ENCODE measurements around the gene COL13A1. TPM values are rescaled to one million over a fixed set of nuclear protein-coding genes. Genes with fewer than 3 reads are reported as not detected.

Gene COL13A1
- total RNA-seq, 2 donors from 2014 or later: not detected

DNA sequence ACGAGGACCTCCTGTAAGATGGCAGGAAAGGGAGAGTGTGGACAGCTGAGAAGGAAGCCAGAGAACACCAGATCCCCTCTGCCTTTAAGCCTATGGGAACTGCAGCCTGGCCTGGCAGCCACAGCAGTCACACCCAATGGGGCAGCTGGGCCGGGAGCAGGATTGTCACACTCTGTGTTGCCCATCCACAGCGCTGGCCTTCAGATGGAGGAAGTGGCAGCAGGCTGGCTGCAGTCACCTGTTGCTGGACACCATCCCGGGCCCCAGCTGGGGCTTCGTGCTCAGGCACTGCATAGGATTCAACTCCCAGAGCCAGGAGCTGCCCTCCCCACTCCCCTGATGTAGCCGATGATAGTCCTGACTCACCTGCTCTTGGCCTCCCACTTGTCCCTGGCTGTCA, 114.4 kb downstream of the COL13A1 start:
- H3K4me3 Mint-ChIP-seq: no peak overlapping the region
- no peaks in the 10 kb centered on the region for H3K4me1 Mint-ChIP-seq (ENCODE audit: low read depth in 2 of 2)
- ATAC-seq (no peak), DNase-seq (ENCODE audit: low spot score) (no peak)
- H3K9me3 Mint-ChIP-seq: no peaks in the 10 kb centered on the region
- H3K36me3 Mint-ChIP-seq: no peaks in the 10 kb centered on the region
- H3K27me3 Mint-ChIP-seq: peaks cover 0 to 3% of the 10 kb centered on the region in 2 donors
- H3K27ac Mint-ChIP-seq: no peak overlapping the region

DNA sequence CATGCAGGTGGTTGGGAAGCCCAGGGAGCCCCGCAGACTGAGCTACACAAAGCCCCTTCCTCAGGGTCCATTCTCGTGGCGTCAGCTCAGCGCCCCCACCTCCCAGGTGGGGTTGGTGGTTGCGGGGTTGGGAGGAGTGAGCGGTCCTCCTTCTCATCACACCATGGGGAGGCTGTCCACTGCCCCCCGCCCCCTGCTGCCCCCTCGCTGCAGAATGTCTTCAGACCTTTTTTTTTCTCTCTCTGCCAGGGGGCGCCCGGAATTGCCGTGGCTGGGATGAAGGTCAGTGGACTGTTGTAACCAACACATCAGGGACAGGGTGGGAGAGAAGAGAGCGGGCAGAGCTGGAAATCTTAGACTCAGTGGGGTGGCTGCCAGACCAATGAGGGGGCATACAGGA, 116.3 kb downstream of the COL13A1 start:
- ATAC-seq: no peak
- peaks cover 0 to 3% of the 10 kb centered on the region in 2 donors for H3K27me3 Mint-ChIP-seq

GRCh38 chr10:69919250-69919649, 117.5 kb downstream of the COL13A1 start:
- ATAC-seq: no peak
- no peak overlapping the region for H3K4me3 Mint-ChIP-seq
- H3K27me3 Mint-ChIP-seq: peaks cover 0 to 3% of the 10 kb centered on the region in 2 donors
- no peaks in the 10 kb centered on the region for H3K36me3 Mint-ChIP-seq
- H3K27ac Mint-ChIP-seq: no peak overlapping the region
- no peak for DNase-seq (ENCODE audit: low spot score)
- H3K4me1 Mint-ChIP-seq (ENCODE audit: low read depth in 2 of 2): no peaks in the 10 kb centered on the region
- H3K9me3 Mint-ChIP-seq: no peaks in the 10 kb centered on the region

More for the DNA sequence above, 116.3 kb downstream of the COL13A1 start:
- no peak overlapping the region for H3K4me3 Mint-ChIP-seq
- no peaks in the 10 kb centered on the region for H3K36me3 Mint-ChIP-seq
- H3K9me3 Mint-ChIP-seq: no peaks in the 10 kb centered on the region
- H3K4me1 Mint-ChIP-seq (ENCODE audit: low read depth in 2 of 2): no peaks in the 10 kb centered on the region
- no peak for DNase-seq (ENCODE audit: low spot score)
- no peak overlapping the region for H3K27ac Mint-ChIP-seq

DNA sequence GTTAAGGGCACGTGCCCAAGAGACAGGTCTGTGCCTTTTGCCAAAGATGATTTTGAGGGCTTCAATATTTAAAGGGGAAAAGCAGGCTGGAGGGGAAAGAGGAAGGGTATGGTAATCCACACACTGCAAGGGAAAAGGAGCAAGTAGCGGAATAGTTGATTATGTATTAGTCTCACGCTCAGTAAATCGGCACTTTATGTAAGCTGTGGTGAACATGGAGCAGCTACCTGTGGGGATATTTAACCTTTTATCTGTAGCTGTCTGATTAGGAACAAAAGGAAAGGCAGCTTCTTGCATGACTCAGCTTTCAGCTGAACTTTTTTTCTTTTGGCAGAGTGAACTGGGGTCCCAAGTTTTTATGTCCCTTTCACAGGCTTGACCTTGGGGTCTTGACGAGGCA, 123.4 kb downstream of the COL13A1 start:
- Mint-ChIP-seq H3K4me3 (no peak overlapping the region), H3K27ac (no peak overlapping the region), H3K27me3 (peaks cover 7 to 14% of the 10 kb centered on the region in 2 donors), H3K36me3 (no peaks in the 10 kb centered on the region), H3K9me3 (no peaks in the 10 kb centered on the region), H3K4me1 (ENCODE audit: low read depth in 2 of 2) (no peaks in the 10 kb centered on the region)
- no peak for DNase-seq (ENCODE audit: low spot score)
- no peak for ATAC-seq

DNA sequence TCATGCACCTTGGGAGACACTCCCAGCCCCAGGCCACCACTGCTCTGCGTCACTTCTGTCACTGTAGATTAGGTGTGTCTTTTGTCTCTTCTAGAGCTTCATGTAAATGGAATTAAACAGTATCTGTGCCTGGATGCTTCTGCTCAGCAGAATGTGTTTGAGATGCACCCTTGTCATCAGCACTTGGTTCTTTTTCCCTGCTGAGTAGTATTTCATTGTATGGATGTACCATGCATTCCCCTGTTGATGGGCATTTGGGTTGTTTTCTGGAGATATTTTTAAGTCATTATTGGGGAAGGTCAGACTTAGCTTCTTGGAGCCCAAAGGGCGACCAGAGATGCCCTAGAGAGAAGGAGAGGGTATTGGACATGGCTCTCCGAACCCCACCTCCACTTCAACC, 126.6 kb downstream of the COL13A1 start:
- H3K4me3 Mint-ChIP-seq: no peak overlapping the region
- DNase-seq (ENCODE audit: low spot score) (no peak), ATAC-seq (no peak)
- no peaks in the 10 kb centered on the region for H3K9me3 Mint-ChIP-seq
- H3K36me3 Mint-ChIP-seq: no peaks in the 10 kb centered on the region
- no peaks in the 10 kb centered on the region for H3K4me1 Mint-ChIP-seq (ENCODE audit: low read depth in 2 of 2)
- H3K27me3 Mint-ChIP-seq: peaks cover 9 to 18% of the 10 kb centered on the region in 2 donors
- no peak overlapping the region for H3K27ac Mint-ChIP-seq

GRCh38 chr10:69929575-69929974, 127.9 kb downstream of the COL13A1 start:
- no peak for DNase-seq (ENCODE audit: low spot score)
- no peak for ATAC-seq
- Mint-ChIP-seq H3K27ac (no peak overlapping the region), H3K36me3 (no peaks in the 10 kb centered on the region), H3K9me3 (no peaks in the 10 kb centered on the region), H3K4me3 (no peak overlapping the region), H3K4me1 (ENCODE audit: low read depth in 2 of 2) (no peaks in the 10 kb centered on the region), H3K27me3 (peaks cover 9 to 18% of the 10 kb centered on the region in 2 donors)

- no peak for ATAC-seq
- Mint-ChIP-seq H3K4me3 (no peak overlapping the region), H3K27me3 (peaks cover 4 to 5% of the 10 kb centered on the region in 2 donors), H3K9me3 (no peaks in the 10 kb centered on the region), H3K36me3 (no peaks in the 10 kb centered on the region), H3K27ac (no peak overlapping the region), H3K4me1 (ENCODE audit: low read depth in 2 of 2) (no peaks in the 10 kb centered on the region)
- DNase-seq (ENCODE audit: low spot score): no peak
Observed at GRCh38 chr10:69934768-69935167, 133.1 kb downstream of the COL13A1 start.

DNA sequence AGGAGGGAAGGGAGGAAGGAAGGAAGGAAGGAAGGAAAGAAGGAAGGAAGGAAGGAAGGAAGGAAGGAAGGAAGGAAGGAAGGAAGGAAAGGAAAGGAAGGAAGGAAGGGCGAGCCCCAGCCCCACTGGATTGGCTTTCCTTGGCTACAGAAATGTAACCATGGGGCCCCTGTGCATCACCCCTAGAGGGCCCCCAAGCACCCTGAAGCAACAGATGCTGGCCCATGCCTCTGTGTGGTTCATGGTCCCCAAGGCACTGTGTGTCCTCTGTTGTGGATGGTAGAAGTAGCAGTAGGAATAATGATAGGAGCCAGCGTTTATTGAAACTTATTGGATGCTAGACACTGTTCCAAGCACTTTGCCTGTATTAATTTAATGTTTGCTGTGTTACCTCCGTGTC, 134.4 kb downstream of the COL13A1 start:
- no peaks in the 10 kb centered on the region for H3K9me3 Mint-ChIP-seq
- H3K36me3 Mint-ChIP-seq: no peaks in the 10 kb centered on the region
- no peak overlapping the region for H3K27ac Mint-ChIP-seq
- peak in 1 of 2 donors; percentile 34 for ATAC-seq
- H3K27me3 Mint-ChIP-seq: peaks cover 2 to 5% of the 10 kb centered on the region in 2 donors
- H3K4me3 Mint-ChIP-seq: no peak overlapping the region
- no peak for DNase-seq (ENCODE audit: low spot score)
- no peaks in the 10 kb centered on the region for H3K4me1 Mint-ChIP-seq (ENCODE audit: low read depth in 2 of 2)

- Mint-ChIP-seq H3K27me3 (no peaks in the 10 kb centered on the region), H3K27ac (no peak overlapping the region), H3K36me3 (no peaks in the 10 kb centered on the region), H3K9me3 (no peaks in the 10 kb centered on the region), H3K4me3 (no peak overlapping the region), H3K4me1 (ENCODE audit: low read depth in 2 of 2) (no peaks in the 10 kb centered on the region)
- DNase-seq (ENCODE audit: low spot score) (no peak), ATAC-seq (no peak)
Observed at GRCh38 chr10:69938541-69938991, 136.9 kb downstream of the COL13A1 start.

DNA sequence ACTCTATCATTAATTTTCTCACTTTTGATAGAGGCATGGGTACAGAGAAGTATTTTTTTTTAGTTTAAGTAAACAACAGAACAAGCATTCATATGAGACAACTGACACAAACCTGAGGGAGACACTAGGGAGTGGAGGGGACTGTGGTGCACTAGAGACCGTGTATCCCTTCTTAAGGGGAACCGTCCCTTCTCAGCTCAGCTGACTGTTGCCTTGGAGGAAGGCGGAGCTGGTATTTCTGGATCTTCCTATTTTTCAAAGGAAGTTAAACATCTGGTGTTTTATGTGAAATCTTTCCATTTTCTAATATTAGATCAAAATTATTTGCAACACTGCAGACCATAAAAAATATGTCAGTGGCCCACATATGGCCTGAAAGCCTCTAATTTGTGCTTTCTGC, 137.4 kb downstream of the COL13A1 start:
- Mint-ChIP-seq H3K9me3 (no peaks in the 10 kb centered on the region), H3K27me3 (no peaks in the 10 kb centered on the region), H3K27ac (no peak overlapping the region), H3K4me3 (no peak overlapping the region), H3K4me1 (ENCODE audit: low read depth in 2 of 2) (no peaks in the 10 kb centered on the region), H3K36me3 (no peaks in the 10 kb centered on the region)
- ATAC-seq (no peak), DNase-seq (ENCODE audit: low spot score) (no peak)

- Mint-ChIP-seq H3K27me3 (no peaks in the 10 kb centered on the region), H3K9me3 (no peaks in the 10 kb centered on the region), H3K4me1 (ENCODE audit: low read depth in 2 of 2) (no peaks in the 10 kb centered on the region), H3K4me3 (no peak overlapping the region), H3K36me3 (no peaks in the 10 kb centered on the region), H3K27ac (no peak overlapping the region)
- no peak for DNase-seq (ENCODE audit: low spot score)
- no peak for ATAC-seq
Observed at GRCh38 chr10:69939481-69939880, 137.8 kb downstream of the COL13A1 start.

DNA sequence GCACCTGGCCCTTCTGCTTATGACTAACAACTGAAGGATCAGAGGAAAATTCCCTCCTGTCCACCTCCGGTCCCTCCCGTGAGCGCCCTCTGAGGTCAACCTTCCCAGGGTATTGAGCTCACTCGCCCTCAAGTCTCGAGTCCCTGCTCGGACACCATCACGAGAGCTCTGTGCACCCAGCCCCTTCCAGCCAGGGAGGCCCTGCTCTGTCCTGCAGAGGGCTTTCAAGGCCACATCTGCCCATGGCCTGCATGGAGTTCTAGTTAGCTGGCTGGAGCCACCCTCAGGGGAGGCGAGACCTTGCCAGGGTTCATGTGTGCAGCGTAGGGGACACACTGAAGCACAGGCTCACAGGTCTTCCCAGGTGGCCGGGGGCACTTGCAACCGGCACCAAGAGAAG, 140.0 kb downstream of the COL13A1 start:
- DNase-seq (ENCODE audit: low spot score) (no peak), ATAC-seq (peak in 1 of 2 donors; percentile 8)
- H3K4me1 Mint-ChIP-seq (ENCODE audit: low read depth in 2 of 2): no peaks in the 10 kb centered on the region
- no peak overlapping the region for H3K4me3 Mint-ChIP-seq
- H3K27ac Mint-ChIP-seq: no peak overlapping the region
- H3K9me3 Mint-ChIP-seq: no peaks in the 10 kb centered on the region
- H3K27me3 Mint-ChIP-seq: no peaks in the 10 kb centered on the region
- H3K36me3 Mint-ChIP-seq: no peaks in the 10 kb centered on the region

DNA sequence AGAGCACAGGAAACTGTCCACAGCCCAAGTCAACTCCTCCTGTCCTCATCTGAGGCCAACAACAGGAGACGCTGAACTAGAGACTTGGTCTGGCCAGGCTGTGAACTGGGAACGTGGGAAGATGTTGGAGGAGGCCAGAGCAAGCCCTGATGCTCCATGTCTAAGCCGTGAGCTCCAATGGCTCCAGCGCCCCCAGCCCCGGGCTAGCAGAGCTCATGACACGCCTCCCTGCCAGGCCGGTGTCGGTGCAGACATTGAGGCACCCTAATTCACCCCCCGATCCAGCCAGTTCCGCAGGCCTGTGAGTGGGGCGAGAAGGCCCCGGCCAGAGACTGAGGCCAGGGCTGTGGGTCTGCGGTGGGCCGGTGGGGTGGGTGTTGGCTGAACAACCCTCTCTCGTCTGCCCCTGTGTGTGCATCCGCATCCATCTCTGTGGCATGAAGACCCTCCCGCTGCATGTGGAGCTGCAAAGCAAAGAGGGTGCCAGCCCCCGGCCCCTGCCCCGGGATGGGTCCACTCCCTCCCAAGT, 141.7 kb downstream of the COL13A1 start:
- Mint-ChIP-seq H3K27me3 (no peaks in the 10 kb centered on the region), H3K4me3 (no peak overlapping the region), H3K9me3 (no peaks in the 10 kb centered on the region), H3K4me1 (ENCODE audit: low read depth in 2 of 2) (no peaks in the 10 kb centered on the region), H3K27ac (no peak overlapping the region), H3K36me3 (no peaks in the 10 kb centered on the region)
- ATAC-seq (no peak), DNase-seq (ENCODE audit: low spot score) (no peak)

- H3K36me3 Mint-ChIP-seq: no peaks in the 10 kb centered on the region
- ATAC-seq (no peak), DNase-seq (ENCODE audit: low spot score) (no peak)
- no peak overlapping the region for H3K4me3 Mint-ChIP-seq
- peaks cover under 1 to 2% of the 10 kb centered on the region in 2 donors for H3K27me3 Mint-ChIP-seq
- no peaks in the 10 kb centered on the region for H3K4me1 Mint-ChIP-seq (ENCODE audit: low read depth in 2 of 2)
- H3K27ac Mint-ChIP-seq: no peak overlapping the region
- no peaks in the 10 kb centered on the region for H3K9me3 Mint-ChIP-seq
Observed at GRCh38 chr10:69944761-69945160, 143.1 kb downstream of the COL13A1 start.

- Mint-ChIP-seq H3K36me3 (no peaks in the 10 kb centered on the region), H3K4me3 (no peak overlapping the region), H3K27me3 (peaks cover 3 to 8% of the 10 kb centered on the region in 2 donors), H3K9me3 (no peaks in the 10 kb centered on the region), H3K4me1 (ENCODE audit: low read depth in 2 of 2) (no peaks in the 10 kb centered on the region), H3K27ac (no peak overlapping the region)
- DNase-seq (ENCODE audit: low spot score) (no peak), ATAC-seq (no peak)
Observed at GRCh38 chr10:69948261-69948660, 146.6 kb downstream of the COL13A1 start.

All from natural killer cell treated with Interleukin-12 subunit alpha and Interleukin-12 subunit beta and Interleukin-15 and Interleukin-18, amount 100 ng/mL, for 72 hours (primary cell).